Stimulated activated CD8-positive, alpha-beta memory T cell treated with anti-CD3 and anti-CD28 coated beads, Interleukin-12 subunit alpha, Interleukin-12 subunit beta, amount 100 ng/mL, for 1 hour (primary cell): Measurements from ENCODE around the gene ZFP36.
"Not testable (repeated sequence)": the region's sequence is repeated elsewhere in the genome, so short reads cannot be mapped to it uniquely, and the experiment has no call there.

Experiments used
- DNase-seq: peaks from one replicate; pipeline ENCODE4 v3.0.0-alpha.2; 2020; ENCODE audit warnings: low read depth

Gene ZFP36

DNA sequence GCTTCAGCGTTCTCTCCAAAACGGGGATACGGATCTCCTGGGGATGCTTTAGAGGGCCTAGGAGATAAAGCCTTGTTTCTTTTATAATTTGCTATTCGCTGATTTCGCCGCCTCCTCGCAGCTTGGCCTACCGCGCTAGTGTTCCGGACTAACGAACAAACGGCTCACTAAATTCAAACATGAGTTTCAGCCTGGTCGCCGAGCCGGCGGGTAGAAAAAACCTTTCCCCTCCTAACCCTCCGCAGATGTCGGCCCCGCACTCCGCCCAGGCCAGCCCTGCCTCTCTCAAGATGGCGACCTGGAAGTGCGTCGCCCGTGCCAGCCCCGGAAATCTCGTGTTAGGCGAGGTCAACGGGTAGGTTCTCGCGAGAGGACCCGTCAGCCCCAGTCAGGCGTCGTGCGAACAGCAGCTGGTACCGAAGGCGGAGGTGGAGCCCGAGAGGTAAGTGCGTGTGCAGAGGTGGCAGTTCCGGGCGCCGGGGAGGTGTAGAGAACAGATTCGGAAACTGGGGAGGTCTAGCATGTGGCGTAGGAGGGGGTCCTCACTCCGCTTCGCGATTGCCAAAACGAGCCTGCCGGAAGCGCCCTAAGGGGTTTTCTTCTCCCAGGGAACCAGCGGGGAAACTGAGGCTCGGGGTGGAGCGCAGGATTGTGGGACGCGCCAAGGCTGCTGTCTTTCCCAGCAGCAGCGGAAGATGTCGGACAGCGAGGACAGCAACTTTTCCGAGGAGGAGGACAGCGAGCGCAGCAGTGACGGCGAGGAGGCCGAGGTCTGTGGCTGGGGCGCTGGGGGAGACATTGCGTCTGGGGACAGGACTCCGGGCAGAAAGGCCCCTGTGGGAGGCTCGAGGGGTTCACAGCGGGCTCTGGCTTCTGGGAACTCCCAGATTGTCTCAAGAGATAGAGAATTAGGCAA lies 38.8 kb downstream of the ZFP36 start, which contains the start of gene SUPT5H:
Gene SUPT5H (plus strand): TSS at position 387 of the 916 bp plus-strand sequence. CDS start 309 bp downstream, at position 696.
- peak; percentile 96 for DNase-seq

DNA sequence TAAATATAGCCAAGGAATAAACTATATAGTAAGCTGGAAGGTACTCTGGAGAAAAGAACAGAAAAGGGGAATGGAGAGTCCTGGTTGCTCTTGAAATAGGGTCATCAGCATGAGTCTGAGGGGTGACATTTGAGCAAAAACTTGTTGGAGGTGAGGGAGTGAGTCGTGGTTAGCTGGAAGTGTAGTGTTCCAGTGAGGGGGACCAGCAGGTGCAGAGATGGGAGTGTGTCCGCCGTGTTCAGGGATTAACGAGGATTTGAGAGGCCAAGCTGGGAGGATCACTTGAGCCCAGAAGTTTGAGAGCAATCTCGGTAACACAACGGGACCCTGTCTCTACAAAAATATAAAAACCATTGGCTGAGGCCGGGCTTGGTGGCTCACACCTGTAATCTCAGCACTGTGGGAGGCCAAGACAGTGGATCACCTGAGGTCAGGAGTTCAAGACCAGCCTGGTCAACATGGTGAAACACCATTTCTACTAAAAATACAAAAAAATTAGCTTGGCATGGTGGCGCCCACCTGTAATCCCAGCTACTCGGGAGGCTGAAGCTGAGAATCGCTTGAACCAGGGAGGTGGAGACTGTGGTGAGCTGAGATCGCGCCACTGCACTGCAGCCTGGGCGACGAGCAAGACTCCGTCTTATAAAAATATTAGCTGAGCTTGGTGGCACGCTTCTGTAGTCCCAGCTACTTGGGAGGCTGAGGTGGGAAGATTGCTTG lies 39.9 kb downstream of the ZFP36 start:
- no peak for DNase-seq

DNA sequence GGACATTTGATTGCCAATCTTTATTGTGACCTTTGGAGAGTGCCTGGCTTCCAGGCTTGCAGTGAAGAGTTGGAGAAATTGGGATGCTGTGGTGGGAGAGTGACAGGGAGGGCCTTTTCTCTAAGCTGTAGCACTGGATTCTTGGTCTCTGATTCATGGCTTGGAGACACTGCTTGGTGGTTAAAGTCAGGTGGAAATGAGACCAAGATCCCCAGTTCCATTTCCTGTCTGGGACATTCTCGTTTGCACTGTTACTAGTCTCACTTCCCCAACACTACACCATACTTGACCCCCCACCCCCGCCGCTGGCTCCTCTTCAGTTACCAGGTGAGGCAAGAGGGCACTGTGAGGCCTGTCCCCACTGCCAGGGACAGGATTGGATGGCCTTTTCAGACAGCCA lies 41.6 kb downstream of the ZFP36 start:
- no peak for DNase-seq

DNA sequence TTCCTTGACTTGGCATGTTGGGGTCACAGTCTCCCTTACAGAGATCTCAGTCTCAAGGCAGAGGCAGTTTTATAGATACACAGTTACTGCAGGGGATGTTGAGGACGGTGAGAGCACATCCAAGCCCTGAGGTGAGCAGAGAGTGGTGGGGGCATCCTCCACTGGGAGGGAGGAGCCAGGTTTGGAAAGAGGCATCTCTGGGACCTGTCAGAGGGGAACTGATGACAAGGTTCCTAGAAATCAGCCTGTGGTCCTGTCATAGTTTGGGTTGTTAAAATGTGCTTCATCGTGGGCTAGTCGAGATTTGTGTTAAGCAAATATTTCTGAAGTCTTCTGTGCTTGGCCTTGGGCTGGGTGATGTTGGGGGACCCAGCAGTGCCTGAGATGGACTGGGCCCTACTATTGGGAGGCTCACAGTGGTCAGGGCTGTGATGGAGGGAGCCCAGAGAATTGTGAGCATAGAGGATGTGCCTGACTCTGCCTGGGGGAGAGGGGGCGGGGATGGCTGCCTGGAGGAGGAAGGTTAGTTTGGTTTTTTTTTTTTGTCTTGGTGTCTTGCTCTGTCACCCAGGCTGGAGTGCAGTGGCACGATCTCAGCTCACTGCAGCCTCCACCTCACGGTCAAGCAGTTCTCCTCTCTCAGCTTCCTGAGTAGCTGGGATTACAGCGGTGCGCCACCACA lies 42.6 kb downstream of the ZFP36 start:
- DNase-seq, result no peak

DNA sequence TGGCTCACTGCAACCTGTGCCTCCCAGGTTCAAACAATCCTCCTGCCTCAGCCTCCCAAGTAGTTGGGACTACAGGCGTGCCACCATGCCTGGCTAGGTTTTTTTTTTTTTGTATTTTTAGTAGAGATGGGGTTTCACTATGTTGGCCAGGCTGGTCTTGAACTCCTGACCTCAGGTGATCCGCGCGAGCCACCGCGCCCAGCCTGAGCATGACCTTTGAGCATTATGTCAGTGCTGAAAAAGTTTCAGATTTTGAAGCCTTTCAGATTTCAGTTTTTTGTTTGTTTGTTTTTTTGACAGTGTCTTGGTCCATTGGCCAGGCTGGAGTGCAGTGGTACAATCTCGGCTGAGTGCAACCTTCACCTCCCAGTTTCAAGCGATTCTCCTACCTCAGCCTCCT lies 44.6 kb downstream of the ZFP36 start:
- not testable (repeated sequence) for DNase-seq
